ENCODE results near the gene MAEA.

DNA sequence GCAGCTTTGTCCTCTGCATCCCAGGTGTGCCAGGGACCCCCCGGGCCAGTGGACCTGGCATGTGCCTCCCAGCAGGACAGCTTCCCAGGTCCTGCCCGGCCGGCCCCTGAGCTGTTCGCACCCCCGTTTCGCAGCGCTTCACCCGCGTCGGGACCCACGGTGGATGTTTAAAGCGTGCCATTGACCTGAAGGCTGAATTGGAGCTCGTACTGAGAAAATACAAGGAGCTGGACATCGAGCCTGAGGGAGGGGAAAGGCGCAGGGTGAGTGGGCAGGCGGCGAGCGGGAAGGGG lies 65.2 kb downstream of the MAEA start:
- TF ChIP-seq, protein P1, sequence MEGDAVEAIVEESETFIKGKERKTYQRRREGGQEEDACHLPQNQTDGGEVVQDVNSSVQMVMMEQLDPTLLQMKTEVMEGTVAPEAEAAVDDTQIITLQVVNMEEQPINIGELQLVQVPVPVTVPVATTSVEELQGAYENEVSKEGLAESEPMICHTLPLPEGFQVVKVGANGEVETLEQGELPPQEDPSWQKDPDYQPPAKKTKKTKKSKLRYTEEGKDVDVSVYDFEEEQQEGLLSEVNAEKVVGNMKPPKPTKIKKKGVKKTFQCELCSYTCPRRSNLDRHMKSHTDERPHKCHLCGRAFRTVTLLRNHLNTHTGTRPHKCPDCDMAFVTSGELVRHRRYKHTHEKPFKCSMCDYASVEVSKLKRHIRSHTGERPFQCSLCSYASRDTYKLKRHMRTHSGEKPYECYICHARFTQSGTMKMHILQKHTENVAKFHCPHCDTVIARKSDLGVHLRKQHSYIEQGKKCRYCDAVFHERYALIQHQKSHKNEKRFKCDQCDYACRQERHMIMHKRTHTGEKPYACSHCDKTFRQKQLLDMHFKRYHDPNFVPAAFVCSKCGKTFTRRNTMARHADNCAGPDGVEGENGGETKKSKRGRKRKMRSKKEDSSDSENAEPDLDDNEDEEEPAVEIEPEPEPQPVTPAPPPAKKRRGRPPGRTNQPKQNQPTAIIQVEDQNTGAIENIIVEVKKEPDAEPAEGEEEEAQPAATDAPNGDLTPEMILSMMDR (IDR thresholded peaks at IDR 0.05; ENCODE audit: poor library complexity), result no peak
- no peak for TF ChIP-seq EZH2phosphoT487 (IDR thresholded peaks at IDR 0.05; ENCODE audit: low read depth, severe bottlenecking, unreplicated experiment)
